A549 (cell line): ENCODE data around the gene KLHL11. TPM values are rescaled to one million over a fixed set of nuclear protein-coding genes. Genes with fewer than 3 reads are reported as not detected.

Source experiments
- ATAC-seq, 2 experiments: fragments of 200-7000 bp in 1 of 2; fragments of >200 bp in 1 of 2; cut with Nextera tagmentation in 1 of 2; cut with Tn5 transposase in 1 of 2; 3 replicates each; pipeline versions ENCODE4 v1.8.0 to v1.9.1; 2018 to 2020; ENCODE audit warnings: mild to moderate bottlenecking in 1 of 2, moderate library complexity in 1 of 2
- CTCF ChIA-PET: fragments of 300-600 bp; sonication (Branson Sonifier 250); formaldehyde crosslinking; extraction: SDS; loops from one replicate; lab custom pipeline; 2021; ENCODE audit warnings: antibody characterized with exemption, inconsistent platforms; lab: Yijun Ruan, JAX
- POLR2A ChIA-PET: fragments of 350-600 bp; formaldehyde crosslinking; extraction: SDS; loops from one replicate; lab custom pipeline; 2021; ENCODE audit warnings: antibody characterized with exemption, inconsistent platforms; lab: Yijun Ruan, JAX
- DNase-seq, 2 experiments: peaks; one replicate each; pipeline versions ENCODE4 v3.0.0 to v3.0.0-alpha.2; 2011 to 2016; ENCODE audit warnings: low read depth in 1 of 2, low spot score in 1 of 2
- FAIRE-seq: peaks from 2 replicates; lab custom pipeline; 2011; peaks lifted over from hg19 to GRCh38; lab: Jason Lieb, UNC
- H3K27ac ChIP-seq, 2 experiments: fragments of >200 bp; sonication (Bioruptor Twin); formaldehyde crosslinking; 3 replicates each; pipeline ENCODE4 v1.5.1; 2016 to 2017
- H3K4me1 ChIP-seq: fragments of >200 bp; sonication (Bioruptor Twin); formaldehyde crosslinking; 3 replicates; pipeline ENCODE4 v1.6.1; 2016
- H3K4me2 ChIP-seq: fragments of >200 bp; sonication (Bioruptor Twin); formaldehyde crosslinking; 3 replicates; pipeline ENCODE4 v1.6.1; 2016
- H3K4me3 ChIP-seq: fragments of >200 bp; sonication (Bioruptor Twin); formaldehyde crosslinking; 3 replicates; pipeline ENCODE4 v1.5.1; 2016
- H3K9me3 ChIP-seq: fragments of >200 bp; sonication (Bioruptor Twin); formaldehyde crosslinking; 3 replicates; pipeline ENCODE4 v1.6.1; 2016
- BCL3 ChIP-seq: fragments of >200 bp; sonication (Bioruptor Twin); formaldehyde crosslinking; IDR thresholded peaks from 3 replicates; pipeline ENCODE4 v1.6.1; 2016
- CBX2 ChIP-seq: fragments of 200-600 bp; sonication (generic); IDR thresholded peaks from 2 replicates; pipeline ENCODE4 v1.6.1; 2016; ENCODE audit warnings: low read depth, mild to moderate bottlenecking, borderline replicate concordance
- CBX8 ChIP-seq: fragments of 200-600 bp; sonication (generic); IDR thresholded peaks from 2 replicates; pipeline ENCODE4 v1.6.1; 2016
- CEBPB ChIP-seq, 2 experiments: fragments of >200 bp in 1 of 2; sonication (Bioruptor Twin) in 1 of 2; formaldehyde crosslinking in 1 of 2; IDR thresholded peaks; 2 replicates each; pipeline ENCODE4 v1.6.1; 2012 to 2016
- CHD2 ChIP-seq: fragments of 150-350 bp; IDR thresholded peaks from 2 replicates; pipeline ENCODE4 v1.6.1; 2014; ENCODE audit warnings: low read length; ENCODE audit not compliant: partially characterized antibody
- CHD4 ChIP-seq: fragments of 200-600 bp; sonication (generic); IDR thresholded peaks from 2 replicates; pipeline ENCODE4 v1.6.1; 2016; ENCODE audit warnings: antibody characterized with exemption, mild to moderate bottlenecking, borderline replicate concordance
- CTCF ChIP-seq: fragments of >200 bp; sonication (Bioruptor Twin); formaldehyde crosslinking; IDR thresholded peaks from 3 replicates; pipeline ENCODE4 v1.5.1; 2016
- ELK1 ChIP-seq: fragments of 150-350 bp; IDR thresholded peaks from 2 replicates; pipeline ENCODE4 v1.6.1; 2014; ENCODE audit warnings: low read depth, mild to moderate bottlenecking, low read length
- EP300 ChIP-seq, 2 experiments: fragments of >200 bp; sonication (Bioruptor Twin); formaldehyde crosslinking; IDR thresholded peaks; 2 replicates in 1 of 2; 3 replicates in 1 of 2; pipeline ENCODE4 v1.6.1; 2016 to 2017
- ESRRA ChIP-seq: fragments of 150-350 bp; IDR thresholded peaks from 2 replicates; pipeline ENCODE4 v1.6.1; 2014; ENCODE audit warnings: mild to moderate bottlenecking, low read length, borderline replicate concordance
- GATA3 ChIP-seq: IDR thresholded peaks from 2 replicates; pipeline ENCODE4 v1.6.1; 2012; ENCODE audit warnings: borderline replicate concordance
- HEYL ChIP-seq: fragments of 250-450 bp; sonication (Bioruptor Pico); IDR thresholded peaks from 2 replicates; pipeline ENCODE4 v1.8.0; 2021; ENCODE audit warnings: mild to moderate bottlenecking, moderate library complexity
- HOXB5 ChIP-seq: fragments of 250-450 bp; sonication (Bioruptor Pico); IDR thresholded peaks from 2 replicates; pipeline ENCODE4 v1.5.0; 2020; ENCODE audit warnings: mild to moderate bottlenecking, moderate library complexity
- JUN ChIP-seq, 2 experiments: fragments of >200 bp; sonication (Bioruptor Twin); formaldehyde crosslinking; IDR thresholded peaks; 2 replicates in 1 of 2; 3 replicates in 1 of 2; pipeline ENCODE4 v1.6.1; 2016 to 2017
- KDM1A ChIP-seq: fragments of 200-600 bp; sonication (generic); IDR thresholded peaks from 2 replicates; pipeline ENCODE4 v1.6.1; 2016; ENCODE audit warnings: low read depth, mild to moderate bottlenecking
- MAFK ChIP-seq: fragments of 450-650 bp; IDR thresholded peaks from 2 replicates; pipeline ENCODE4 v1.6.1; 2014; ENCODE audit not compliant: partially characterized antibody
- MAX ChIP-seq: IDR thresholded peaks from 2 replicates; pipeline ENCODE4 v1.6.1; 2012
- MYC ChIP-seq: IDR thresholded peaks from 2 replicates; pipeline ENCODE4 v1.6.1; 2012; ENCODE audit warnings: mild to moderate bottlenecking, inconsistent platforms, low read length, improper control_type of control experiment, borderline replicate concordance
- NFE2L2 ChIP-seq: fragments of 150-350 bp; conservative IDR thresholded peaks from 2 replicates; pipeline ENCODE4 v1.6.1; 2014; ENCODE audit warnings: low read length
- NPAS2 ChIP-seq: fragments of 250-450 bp; sonication (Bioruptor Pico); IDR thresholded peaks from 2 replicates; pipeline ENCODE4 v1.8.0; 2022; ENCODE audit warnings: mild to moderate bottlenecking, moderate library complexity, borderline replicate concordance
- NR3C1 ChIP-seq: fragments of >200 bp; sonication (Bioruptor Twin); formaldehyde crosslinking; IDR thresholded peaks from 3 replicates; pipeline ENCODE4 v1.6.1; 2017
- PBX3 ChIP-seq: IDR thresholded peaks from 2 replicates; pipeline ENCODE4 v1.6.1; 2012
- POLR2AphosphoS2 ChIP-seq: conservative IDR thresholded peaks from 2 replicates; pipeline ENCODE4 v1.6.1; 2012; ENCODE audit warnings: low read length, improper control_type of control experiment, inconsistent platforms
- RAD21 ChIP-seq, 2 experiments: fragments of >200 bp in 1 of 2; sonication (Bioruptor Twin) in 1 of 2; formaldehyde crosslinking in 1 of 2; IDR thresholded peaks in 1 of 2; conservative IDR thresholded peaks in 1 of 2; 2 replicates in 1 of 2; 3 replicates in 1 of 2; pipeline ENCODE4 v1.6.1; 2012 to 2018; ENCODE audit warnings: inconsistent platforms in 1 of 2
- RARB ChIP-seq: fragments of 250-450 bp; sonication (Bioruptor Pico); IDR thresholded peaks from 2 replicates; pipeline ENCODE4 v1.8.0; 2021; ENCODE audit warnings: mild to moderate bottlenecking, moderate library complexity
- RCOR1 ChIP-seq: fragments of 150-350 bp; IDR thresholded peaks from 2 replicates; pipeline ENCODE4 v1.6.1; 2014; ENCODE audit warnings: antibody characterized with exemption, low read length, low read depth
- RNF2 ChIP-seq: fragments of 200-600 bp; sonication (generic); IDR thresholded peaks from 2 replicates; pipeline ENCODE4 v1.6.1; 2016; ENCODE audit warnings: low read depth, mild to moderate bottlenecking, antibody characterized with exemption, moderate library complexity, borderline replicate concordance
- SMC3 ChIP-seq: fragments of >200 bp; sonication (Bioruptor Twin); formaldehyde crosslinking; IDR thresholded peaks from 3 replicates; pipeline ENCODE4 v1.6.1; 2018; ENCODE audit warnings: inconsistent platforms
- TP53 ChIP-seq: fragments of 250-450 bp; sonication (Bioruptor Pico); IDR thresholded peaks from 2 replicates; pipeline ENCODE4 v1.5.0; 2021; ENCODE audit warnings: mild to moderate bottlenecking, moderate library complexity
- ZC3H11A ChIP-seq: fragments of 450-650 bp; IDR thresholded peaks from 2 replicates; pipeline ENCODE4 v1.6.1; 2014; ENCODE audit warnings: antibody characterized with exemption, mild to moderate bottlenecking
- ZNF302 ChIP-seq: fragments of 250-450 bp; sonication (Bioruptor Pico); IDR thresholded peaks from 2 replicates; pipeline ENCODE4 v1.9.0; 2021; ENCODE audit warnings: inconsistent platforms, mild to moderate bottlenecking, moderate library complexity
- ZSCAN20 ChIP-seq: fragments of 250-450 bp; sonication (Bioruptor Pico); IDR thresholded peaks from 2 replicates; pipeline ENCODE4 v1.8.0; 2022; ENCODE audit warnings: mild to moderate bottlenecking, moderate library complexity
- WGBS: methylation state at CpG from one replicate; pipeline ENCODE4 v1.1.6; 2017; ENCODE audit errors: missing lambda C conversion rate; 5-methylcytosine and 5-hydroxymethylcytosine counted together
- polyA plus RNA-seq, 4 experiments: library from polyadenylated mRNA; depleted of rRNA in 3 of 4; stranded (reverse); fragments of >200 nt; fragmentation: RNase III in 1 of 4; extraction: RNeasy Plus Mini Kit Qiagen cat#74134 plus additional on column Dnase treatment in 1 of 4; gene quantifications; 2 replicates in 3 of 4; 3 replicates in 1 of 4; pipeline ENCODE4 v1.2.3, GENCODE V29; 2011 to 2017

KLHL11 gene
- polyA plus RNA-seq, 2 of the 4 experiments (the other 2 are of a cell fraction) = 3.8 to 12.7 TPM

GRCh38 chr17:41907633-41908539 is 42.7 kb upstream of the KLHL11 start (continued):
- TF ChIP-seq CHD4 = no peak; the same call in 1 of the 2 replicates
- no peak for TF ChIP-seq NR3C1
- TF ChIP-seq ESRRA = no peak
- no peak for TF ChIP-seq TP53 (CRISPR knock-in tag)
- TF ChIP-seq ZSCAN20 = no peak
- TF ChIP-seq CBX2 = no peak
- no peak for TF ChIP-seq RNF2
- TF ChIP-seq ZC3H11A = no peak
- TF ChIP-seq RARB = no peak; the same call in 1 of the 2 replicates
- no peak for TF ChIP-seq NFE2L2
- no peak for TF ChIP-seq CTCF
- TF ChIP-seq MAFK = no peak
- TF ChIP-seq HEYL (CRISPR knock-in tag) = no peak
- TF ChIP-seq CEBPB (IDR thresholded peaks at IDR 0.05) = peak in 1 of 2 experiments; percentile 73; a peak in 2 of 4 replicates
- no peak; the same call in 1 of the 2 replicates for TF ChIP-seq POLR2AphosphoS2
- peak; percentile 14; the same call in 1 of the 2 replicates for TF ChIP-seq PBX3
- TF ChIP-seq MYC = no peak
- peak; percentile 60 to 72; a peak in 2 of 5 replicates for TF ChIP-seq EP300 (IDR thresholded peaks at IDR 0.05)
- no peak for TF ChIP-seq CHD2
- TF ChIP-seq HOXB5 = no peak; the same call in 1 of the 2 replicates

- peak; percentile 16 to 20 for ATAC-seq
- Histone ChIP-seq H3K4me1 (peaks cover 91% of the 10 kb centered on the region), H3K4me2 (peak overlapping the region; percentile 84), H3K27ac (peak overlapping the region; percentile 93 to 96), H3K4me3 (peak overlapping the region; percentile 18), H3K9me3 (no peaks in the 10 kb centered on the region)
- DNase-seq = peak; percentile 67 to 86
- ChIA-PET POLR2A (interaction anchor here (0.6 to 2.8 kb wide), 7 partner anchors 11 to 218 kb away, joined by 3 to 12 read pairs (median 7); partner anchors contain the start of genes ACLY and KLHL11), CTCF (interaction anchor here (0.7 to 8.2 kb wide), 9 partner anchors 8 to 161 kb away, joined by 3 to 62 read pairs (median 5); partner anchors contain the start of genes ACLY, NT5C3B and ODAD4)
- FAIRE-seq = peak; percentile 84
- WGBS = 18% methylated on average over 8 of the region's 8 CpGs
- TF ChIP-seq ZNF302 (CRISPR knock-in tag) (no peak), HOXB5 (no peak), ESRRA (peak; percentile 59; the same call in 1 of the 2 replicates), MAX (peak; percentile 67; the same call in 1 of the 2 replicates), RAD21 (conservative IDR thresholded peaks at IDR 0.05 in 1 of 2, IDR thresholded peaks at IDR 0.05 in 1 of 2) (peak; percentile 25 to 40; a peak in 3 of 5 replicates), JUN (IDR thresholded peaks at IDR 0.05) (peak; percentile 70 to 79; a peak in 4 of 5 replicates), SMC3 (0 out of 3 replicates have a peak, but pooled peaks have one; percentile 12), RCOR1 (no peak), KDM1A (no peak), NPAS2 (CRISPR knock-in tag) (no peak), PBX3 (no peak), ELK1 (no peak), BCL3 (0 out of 3 replicates have a peak, but pooled peaks have one; percentile 36), HEYL (CRISPR knock-in tag) (no peak), CHD2 (no peak), CBX8 (no peak), GATA3 (peak; percentile 67; the same call in 1 of the 2 replicates)
These were observed 41.9 kb upstream of the KLHL11 start for GRCh38 chr17:41907185-41907556.
